CD14-positive monocyte (primary cell): ENCODE data around the gene DNAH1. TPM values are rescaled to one million over a fixed set of nuclear protein-coding genes. Genes with fewer than 3 reads are reported as not detected.
A peak's percentile ranks its signal among the peaks of the same experiment; 100 is the strongest.

ENCODE experiments used
- DNase-seq, 3 donors: peaks; one replicate each; pipeline ENCODE4 v3.0.0-alpha.2; 2011 to 2022
- H2AFZ ChIP-seq: 2 replicates; pipeline ENCODE4 v1.6.0; 2012; ENCODE audit warnings: mild to moderate bottlenecking, low read depth, low read length, inconsistent platforms; ENCODE audit not compliant: insufficient read depth, poor library complexity, severe bottlenecking
- H3K27ac ChIP-seq, 2 donors: 1 replicate in 1 of 2; 2 replicates in 1 of 2; pipeline ENCODE4 v1.5.1; 2012 to 2013; ENCODE audit warnings: low read length in 2 of 2, control low read depth in 1 of 2, inconsistent platforms in 1 of 2, low read depth in 1 of 2, mild to moderate bottlenecking in 1 of 2
- H3K27me3 ChIP-seq, 2 donors: one replicate each; pipeline versions ENCODE4 v1.6.0 to v1.6.1; 2011 to 2013; ENCODE audit warnings: low read length in 2 of 2; ENCODE audit not compliant: control insufficient read depth in 2 of 2, insufficient read depth in 2 of 2
- H3K36me3 ChIP-seq, 2 donors: replicated peaks in 1 of 2; 1 replicate in 1 of 2; 2 replicates in 1 of 2; pipeline versions ENCODE4 v1.5.1 to v1.6.1; 2012 to 2013; ENCODE audit warnings: low read length in 2 of 2, control low read depth in 1 of 2, inconsistent platforms in 1 of 2, mild to moderate bottlenecking in 1 of 2; ENCODE audit not compliant: insufficient read depth in 2 of 2, control insufficient read depth in 1 of 2
- H3K4me1 ChIP-seq, 2 donors: 1 replicate in 1 of 2; 2 replicates in 1 of 2; pipeline versions ENCODE4 v1.5.1 to v1.6.1; 2012 to 2013; ENCODE audit warnings: low read length in 2 of 2, control low read depth in 1 of 2, inconsistent platforms in 1 of 2, mild to moderate bottlenecking in 1 of 2, moderate library complexity in 1 of 2; ENCODE audit not compliant: insufficient read depth in 2 of 2, control insufficient read depth in 1 of 2
- H3K4me2 ChIP-seq: replicated peaks from 2 replicates; pipeline ENCODE3; 2012; ENCODE audit warnings: low read length, moderate library complexity, mild to moderate bottlenecking; ENCODE audit not compliant: poor library complexity, severe bottlenecking; ENCODE audit errors: extremely low read depth
- H3K4me3 ChIP-seq, 3 experiments: fragments of 200-600 bp in 1 of 3; sonication (generic) in 1 of 3; replicated peaks in 1 of 3; 1 replicate in 2 of 3; 2 replicates in 1 of 3; pipeline ENCODE4 v1.5.1; 2011 to 2013; ENCODE audit warnings: low read length in 3 of 3, mild to moderate bottlenecking in 3 of 3, control low read depth in 2 of 3, low read depth in 2 of 3, inconsistent platforms in 1 of 3, moderate library complexity in 1 of 3
- H3K79me2 ChIP-seq: 2 replicates; pipeline ENCODE4 v1.6.0; 2012; ENCODE audit warnings: mild to moderate bottlenecking, control low read depth, inconsistent platforms, low read length, moderate library complexity; ENCODE audit not compliant: insufficient read depth
- H3K9ac ChIP-seq: 2 replicates; pipeline ENCODE4 v1.6.0; 2017; ENCODE audit warnings: low read length, mild to moderate bottlenecking; ENCODE audit not compliant: insufficient read depth, poor library complexity, severe bottlenecking
- H3K9me3 ChIP-seq, 2 donors: replicated peaks in 1 of 2; 1 replicate in 1 of 2; 2 replicates in 1 of 2; pipeline versions ENCODE4 v1.5.1 to v1.6.1; 2012 to 2013; ENCODE audit warnings: low read length in 2 of 2, control low read depth in 1 of 2; ENCODE audit not compliant: control insufficient read depth in 1 of 2, insufficient read depth in 1 of 2
- H4K20me1 ChIP-seq: 2 replicates; pipeline ENCODE4 v1.6.0; 2012; ENCODE audit warnings: mild to moderate bottlenecking, low read length, control low read depth, moderate library complexity; ENCODE audit not compliant: insufficient read depth
- H3K27ac Mint-ChIP-seq, 7 donors: one replicate each; pipeline ENCODE4 v1.8.0; 2020; ENCODE audit warnings: mild to moderate bottlenecking in 7 of 7, mixed read lengths in 7 of 7, moderate library complexity in 6 of 7, inconsistent platforms in 2 of 7
- H3K27me3 Mint-ChIP-seq, 3 donors: one replicate each; pipeline ENCODE4 v1.8.0; 2021 to 2022; ENCODE audit warnings: low read depth in 3 of 3, mild to moderate bottlenecking in 3 of 3, mixed read lengths in 3 of 3, moderate library complexity in 3 of 3, inconsistent platforms in 1 of 3
- H3K36me3 Mint-ChIP-seq, 2 donors: one replicate each; pipeline ENCODE4 v1.8.0; 2020; ENCODE audit warnings: mixed read lengths in 2 of 2, inconsistent platforms in 1 of 2, mild to moderate bottlenecking in 1 of 2
- H3K4me1 Mint-ChIP-seq: one replicate; pipeline ENCODE4 v1.8.0; 2020; ENCODE audit warnings: mild to moderate bottlenecking, mixed read lengths
- H3K4me3 Mint-ChIP-seq, 2 donors: one replicate each; pipeline ENCODE4 v1.8.0; 2020; ENCODE audit warnings: mild to moderate bottlenecking in 2 of 2, mixed read lengths in 2 of 2, moderate library complexity in 1 of 2
- H3K9me3 Mint-ChIP-seq, 7 donors: one replicate each; pipeline ENCODE4 v1.8.0; 2020 to 2022; ENCODE audit warnings: mixed read lengths in 7 of 7, mild to moderate bottlenecking in 6 of 7, moderate library complexity in 6 of 7, inconsistent platforms in 2 of 7
- WGBS: methylation state at CpG from one replicate; pipeline ENCODE4 v1.1.5; 2013; ENCODE audit warnings: missing lambda C conversion rate; ENCODE audit not compliant: insufficient coverage; 5-methylcytosine and 5-hydroxymethylcytosine counted together
- intact Hi-C, 2 donors: fragments of 100-400 bp; cut with micrococcal nuclease; formaldehyde crosslinking; loops; one replicate each; pipeline versions ENCODE4 v1.15.0 to v1.15.1; 2023
- polyA plus RNA-seq, 3 donors: library from polyadenylated mRNA; depleted of rRNA in 1 of 3; unstranded in 2 of 3; stranded (reverse) in 1 of 3; fragments of 300-500 nt in 2 of 3; fragments of >200 nt in 1 of 3; fragmentation: Illumina TruSeq in 2 of 3; gene quantifications; 1 replicate in 2 of 3; 2 replicates in 1 of 3; pipeline ENCODE4 v1.2.3, GENCODE V29; 2012 to 2021
- TF ChIP-seq, protein P1 (sequence below): fragments of 200-600 bp; IDR thresholded peaks from one replicate; pipeline ENCODE4 v1.8.0; 2022; ENCODE audit warnings: antibody characterized with exemption, mild to moderate bottlenecking

Gene DNAH1
- polyA plus RNA-seq, 3 donors, result 0.15 to 47.0 (median 0.25) TPM

DNA sequence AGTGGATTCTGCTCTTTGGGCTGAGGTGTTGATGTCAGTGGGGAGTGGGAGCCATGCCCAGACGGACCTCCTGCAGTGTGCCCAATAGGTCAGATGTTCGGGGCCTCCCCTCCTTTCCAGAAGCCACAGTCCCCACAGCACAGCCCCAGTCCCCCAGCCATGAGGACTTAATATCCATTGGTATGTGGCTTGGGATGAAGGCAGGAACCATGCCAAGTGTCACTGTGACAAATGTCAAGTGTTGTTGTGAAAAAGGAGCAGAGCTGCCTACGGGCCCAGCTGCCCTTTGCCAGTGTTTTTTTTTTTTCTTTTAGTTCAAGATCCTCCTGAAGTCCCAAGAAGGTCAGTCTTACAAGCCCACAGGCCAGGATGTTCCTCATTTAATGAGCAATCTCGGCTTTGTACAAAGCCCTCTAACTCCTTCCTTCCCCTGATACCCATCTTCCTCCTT, 116.6 kb downstream of the DNAH1 start:
- Histone ChIP-seq H3K9me3 (no peaks in the 10 kb centered on the region), H2AFZ (no peak overlapping the region), H3K27me3 (no peaks in the 10 kb centered on the region), H4K20me1 (no peaks in the 10 kb centered on the region), H3K9ac (no peak overlapping the region), H3K36me3 (no peaks in the 10 kb centered on the region), H3K79me2 (no peaks in the 10 kb centered on the region), H3K4me1 (peaks cover 36 to 43% of the 10 kb centered on the region in 2 donors), H3K4me3 (no peak overlapping the region), H3K4me2 (peak overlapping the region; percentile 17), H3K27ac (peak overlapping the region in 1 of 2 donors; percentile 35)
- intact Hi-C loops, result no loop called here
- Mint-ChIP-seq H3K27ac (peak overlapping the region in 6 of 7 donors; percentile 15 to 55 (median 44)), H3K36me3 (no peaks in the 10 kb centered on the region), H3K9me3 (peaks cover 0 to 3% (median 0%) of the 10 kb centered on the region in 7 donors), H3K4me3 (no peak overlapping the region), H3K27me3 (peaks cover 2 to 12% (median 6%) of the 10 kb centered on the region in 3 donors), H3K4me1 (peaks cover 45% of the 10 kb centered on the region)
- peak; percentile 44 to 61 (median 56) for DNase-seq
- WGBS, result 0% methylated on average over 1 of the region's 4 CpGs
- TF ChIP-seq, protein P1, sequence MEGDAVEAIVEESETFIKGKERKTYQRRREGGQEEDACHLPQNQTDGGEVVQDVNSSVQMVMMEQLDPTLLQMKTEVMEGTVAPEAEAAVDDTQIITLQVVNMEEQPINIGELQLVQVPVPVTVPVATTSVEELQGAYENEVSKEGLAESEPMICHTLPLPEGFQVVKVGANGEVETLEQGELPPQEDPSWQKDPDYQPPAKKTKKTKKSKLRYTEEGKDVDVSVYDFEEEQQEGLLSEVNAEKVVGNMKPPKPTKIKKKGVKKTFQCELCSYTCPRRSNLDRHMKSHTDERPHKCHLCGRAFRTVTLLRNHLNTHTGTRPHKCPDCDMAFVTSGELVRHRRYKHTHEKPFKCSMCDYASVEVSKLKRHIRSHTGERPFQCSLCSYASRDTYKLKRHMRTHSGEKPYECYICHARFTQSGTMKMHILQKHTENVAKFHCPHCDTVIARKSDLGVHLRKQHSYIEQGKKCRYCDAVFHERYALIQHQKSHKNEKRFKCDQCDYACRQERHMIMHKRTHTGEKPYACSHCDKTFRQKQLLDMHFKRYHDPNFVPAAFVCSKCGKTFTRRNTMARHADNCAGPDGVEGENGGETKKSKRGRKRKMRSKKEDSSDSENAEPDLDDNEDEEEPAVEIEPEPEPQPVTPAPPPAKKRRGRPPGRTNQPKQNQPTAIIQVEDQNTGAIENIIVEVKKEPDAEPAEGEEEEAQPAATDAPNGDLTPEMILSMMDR, result no peak

DNA sequence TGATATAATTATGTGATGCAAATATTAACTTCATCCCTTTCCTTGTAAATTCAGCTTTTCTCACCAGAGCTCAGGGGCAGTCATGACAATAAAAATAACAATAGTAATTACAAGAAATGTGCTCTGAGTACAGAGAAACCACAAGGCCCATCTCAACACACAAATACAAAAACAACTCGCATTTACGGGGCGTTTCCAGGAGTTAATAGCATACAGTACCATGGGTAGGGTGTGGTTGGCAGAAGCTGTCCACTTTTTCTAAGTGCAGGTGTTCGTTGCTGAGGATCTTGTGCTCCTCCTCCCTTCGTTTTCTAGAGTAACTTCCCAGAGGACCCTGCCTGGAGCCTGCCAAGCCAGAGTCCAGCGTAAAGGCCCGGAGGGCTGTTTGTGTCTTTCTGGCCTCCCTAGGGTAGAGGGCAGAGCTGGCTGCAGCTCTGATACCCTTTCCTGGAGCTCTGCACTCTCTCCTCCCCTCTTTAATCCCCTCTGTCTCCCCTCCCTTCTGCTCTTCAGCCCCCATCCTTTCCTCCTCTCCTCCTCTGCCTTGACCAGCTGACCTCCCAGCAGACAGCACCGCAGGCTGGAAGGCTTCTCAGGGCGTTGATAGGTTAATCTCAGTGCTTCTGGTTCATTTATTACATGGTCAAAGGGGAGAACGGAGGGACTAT, 117.3 kb downstream of the DNAH1 start:
- Histone ChIP-seq H3K4me1 (peaks cover 36 to 43% of the 10 kb centered on the region in 2 donors), H3K79me2 (no peaks in the 10 kb centered on the region), H3K4me2 (no peak overlapping the region), H3K9me3 (no peaks in the 10 kb centered on the region), H3K27me3 (no peaks in the 10 kb centered on the region), H2AFZ (no peak overlapping the region), H3K9ac (no peak overlapping the region), H3K4me3 (no peak overlapping the region), H3K27ac (no peak overlapping the region), H3K36me3 (no peaks in the 10 kb centered on the region), H4K20me1 (no peaks in the 10 kb centered on the region)
- WGBS, result 100% methylated on average over 5 of the region's 10 CpGs
- Mint-ChIP-seq H3K4me1 (peaks cover 45% of the 10 kb centered on the region), H3K27me3 (peaks cover 2 to 10% (median 6%) of the 10 kb centered on the region in 3 donors), H3K9me3 (peaks cover 0 to 3% (median 0%) of the 10 kb centered on the region in 7 donors), H3K27ac (peak overlapping the region in 1 of 7 donors; percentile 26), H3K4me3 (no peak overlapping the region), H3K36me3 (no peaks in the 10 kb centered on the region)
- no peak for DNase-seq
- TF ChIP-seq, protein P1, result no peak
- intact Hi-C loops, result no loop called here
